Liver (tissue), 9 donors: Measurements from ENCODE around the gene MEF2A. TPM values are rescaled to one million over a fixed set of nuclear protein-coding genes. Genes with fewer than 3 reads are reported as not detected.

Experiments
- DNase-seq: peaks from one replicate; pipeline ENCODE4 v3.0.0-alpha.2; 2017; ENCODE audit warnings: low spot score
- H3K27ac ChIP-seq, 2 donors: one replicate each; pipeline ENCODE4 v1.7.0; 2013; ENCODE audit warnings: inconsistent platforms in 2 of 2, low read length in 2 of 2, control low read depth in 1 of 2, low read depth in 1 of 2, mild to moderate bottlenecking in 1 of 2
- H3K27me3 ChIP-seq, 4 donors: one replicate each; pipeline versions ENCODE4 v1.6.1 to v1.7.0; 2013; ENCODE audit warnings: low read length in 3 of 4, inconsistent platforms in 1 of 4, mild to moderate bottlenecking in 1 of 4, moderate library complexity in 1 of 4; ENCODE audit not compliant: control insufficient read depth in 4 of 4, insufficient read depth in 4 of 4
- H3K36me3 ChIP-seq, 4 donors: one replicate each; pipeline versions ENCODE4 v1.6.1 to v1.7.0; 2013; ENCODE audit warnings: low read length in 3 of 4, mild to moderate bottlenecking in 3 of 4, low read depth in 1 of 4, moderate library complexity in 1 of 4; ENCODE audit not compliant: control insufficient read depth in 4 of 4, insufficient read depth in 3 of 4
- H3K4me1 ChIP-seq, 4 donors: one replicate each; pipeline versions ENCODE4 v1.6.1 to v1.7.0; 2013; ENCODE audit warnings: low read length in 3 of 4, mild to moderate bottlenecking in 3 of 4, moderate library complexity in 1 of 4; ENCODE audit not compliant: control insufficient read depth in 4 of 4, insufficient read depth in 4 of 4
- H3K4me3 ChIP-seq, 3 donors: one replicate each; pipeline versions ENCODE4 v1.6.1 to v1.7.0; 2013; ENCODE audit warnings: low read length in 3 of 3, control low read depth in 1 of 3, low read depth in 1 of 3, mild to moderate bottlenecking in 1 of 3
- H3K9ac ChIP-seq, 2 donors: one replicate each; pipeline ENCODE4 v1.7.0; 2013; ENCODE audit warnings: low read length in 2 of 2, mild to moderate bottlenecking in 2 of 2, moderate library complexity in 2 of 2, control low read depth in 1 of 2, low read depth in 1 of 2
- H3K9me3 ChIP-seq, 4 donors: one replicate each; pipeline versions ENCODE4 v1.6.1 to v1.7.0; 2013; ENCODE audit warnings: low read length in 3 of 4; ENCODE audit not compliant: control insufficient read depth in 4 of 4
- ATF3 ChIP-seq: IDR thresholded peaks from 2 replicates; pipeline ENCODE4 v1.6.1; 2016; ENCODE audit warnings: antibody characterized with exemption
- EGR1 ChIP-seq, 2 donors: IDR thresholded peaks; 2 replicates each; pipeline ENCODE4 v1.6.1; 2016 to 2018; ENCODE audit warnings: antibody characterized with exemption in 2 of 2, low read depth in 2 of 2
- FOXA1 ChIP-seq: IDR thresholded peaks from 2 replicates; pipeline ENCODE4 v1.6.1; 2016; ENCODE audit warnings: antibody characterized with exemption
- FOXA2 ChIP-seq: IDR thresholded peaks from 2 replicates; pipeline ENCODE4 v1.6.1; 2016; ENCODE audit warnings: antibody characterized with exemption
- GABPA ChIP-seq, 2 donors: IDR thresholded peaks in 1 of 2; conservative IDR thresholded peaks in 1 of 2; 2 replicates each; pipeline ENCODE4 v1.6.1; 2016; ENCODE audit warnings: antibody characterized with exemption in 2 of 2, mild to moderate bottlenecking in 1 of 2, moderate library complexity in 1 of 2
- HNF4A ChIP-seq, 2 donors: conservative IDR thresholded peaks; 2 replicates each; pipeline ENCODE4 v1.6.1; 2016; ENCODE audit warnings: antibody characterized with exemption in 2 of 2, mild to moderate bottlenecking in 2 of 2
- HNF4G ChIP-seq: IDR thresholded peaks from 2 replicates; pipeline ENCODE4 v1.6.1; 2016; ENCODE audit warnings: antibody characterized with exemption
- JUND ChIP-seq, 2 donors: IDR thresholded peaks; 2 replicates each; pipeline ENCODE4 v1.6.1; 2016; ENCODE audit warnings: antibody characterized with exemption in 2 of 2
- NR2F2 ChIP-seq: IDR thresholded peaks from 2 replicates; pipeline ENCODE4 v1.6.1; 2016; ENCODE audit warnings: antibody characterized with exemption
- RAD21 ChIP-seq, 2 donors: IDR thresholded peaks; 2 replicates each; pipeline ENCODE4 v1.6.1; 2016; ENCODE audit warnings: antibody characterized with exemption in 2 of 2, mild to moderate bottlenecking in 2 of 2
- REST ChIP-seq: IDR thresholded peaks from 2 replicates; pipeline ENCODE4 v1.6.1; 2016; ENCODE audit warnings: antibody characterized with exemption, mild to moderate bottlenecking
- RXRA ChIP-seq, 2 donors: IDR thresholded peaks; 2 replicates each; pipeline ENCODE4 v1.6.1; 2017 to 2018; ENCODE audit warnings: antibody characterized with exemption in 2 of 2, mild to moderate bottlenecking in 1 of 2
- YY1 ChIP-seq: IDR thresholded peaks from 2 replicates; pipeline ENCODE4 v1.6.1; 2016; ENCODE audit warnings: antibody characterized with exemption, mild to moderate bottlenecking
- WGBS: extraction: QIAGEN DNeasy Blood & Tissue Kit; methylation state at CpG from one replicate; pipeline ENCODE4 v1.1.7; 2013; 5-methylcytosine and 5-hydroxymethylcytosine counted together
- polyA plus RNA-seq, 2 donors: library from polyadenylated mRNA; stranded (reverse) in 1 of 2; unstranded in 1 of 2; fragments of 200-250 nt in 1 of 2; fragments of >200 nt in 1 of 2; fragmentation: Nextera tagmentation in 1 of 2; extraction: Ambion mirVana in 1 of 2; gene quantifications; one replicate each; pipeline versions ENCODE4 v1.2.1 to v1.2.3, GENCODE V29; 2013 to 2015
- total RNA-seq, 2 donors: library from RNA; depleted of rRNA; stranded (reverse); fragments of >200 nt; gene quantifications; one replicate each; pipeline ENCODE4 v1.2.3, GENCODE V29; 2014
- TF ChIP-seq, protein P1 (sequence below): fragments of 150-350 bp; IDR thresholded peaks from 2 replicates; pipeline ENCODE4 v1.5.1; 2017; ENCODE audit warnings: improper control_type of control experiment, low read depth, low read length; ENCODE audit not compliant: missing input control
- TF ChIP-seq, protein P2 (sequence below): IDR thresholded peaks from 2 replicates; pipeline ENCODE4 v1.6.1; 2016; ENCODE audit warnings: antibody characterized with exemption
- TF ChIP-seq, protein P3 (sequence below): IDR thresholded peaks from 2 replicates; pipeline ENCODE4 v1.6.1; 2016; ENCODE audit warnings: antibody characterized with exemption
- donor health status: healthy.
- donor health status: healthy.
- donor health status: healthy.
- donor health status: healthy.
- donor health status: healthy.

Gene MEF2A
- total and polyA plus RNA-seq, 4 donors, result 8.5 to 45.9 (median 18.2) TPM

DNA sequence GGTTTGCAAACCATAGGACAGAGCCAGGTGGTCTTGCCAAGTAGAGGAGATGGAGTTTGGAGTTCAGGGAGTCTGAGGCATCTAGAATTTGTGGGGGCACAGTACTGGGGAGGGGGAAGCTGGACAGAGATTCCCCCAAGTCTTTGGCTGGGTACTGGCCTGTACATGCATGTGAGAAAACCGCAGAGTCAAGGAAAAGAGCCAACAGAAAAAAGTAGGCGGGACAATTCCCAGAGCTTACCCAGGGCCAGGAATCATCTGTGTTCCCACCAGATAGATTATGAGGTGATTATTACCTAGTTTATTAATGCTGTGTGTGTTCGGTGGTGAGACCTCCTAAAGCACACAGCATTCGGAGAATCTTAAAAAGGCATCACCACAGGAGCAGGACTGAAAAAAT, 156.1 kb downstream of the MEF2A start:
- TF ChIP-seq FOXA1 (no peak), ATF3 (no peak), HNF4A (conservative IDR thresholded peaks at IDR 0.05) (no peak), EGR1 (IDR thresholded peaks at IDR 0.05; ENCODE audit: low read depth in 2 of 2) (no peak), NR2F2 (no peak), REST (no peak), GABPA (IDR thresholded peaks at IDR 0.05 in 1 of 2, conservative IDR thresholded peaks at IDR 0.05 in 1 of 2) (no peak), FOXA2 (no peak), HNF4G (no peak), YY1 (no peak), RAD21 (IDR thresholded peaks at IDR 0.05) (no peak), RXRA (IDR thresholded peaks at IDR 0.05) (no peak)
- TF ChIP-seq, protein P1, sequence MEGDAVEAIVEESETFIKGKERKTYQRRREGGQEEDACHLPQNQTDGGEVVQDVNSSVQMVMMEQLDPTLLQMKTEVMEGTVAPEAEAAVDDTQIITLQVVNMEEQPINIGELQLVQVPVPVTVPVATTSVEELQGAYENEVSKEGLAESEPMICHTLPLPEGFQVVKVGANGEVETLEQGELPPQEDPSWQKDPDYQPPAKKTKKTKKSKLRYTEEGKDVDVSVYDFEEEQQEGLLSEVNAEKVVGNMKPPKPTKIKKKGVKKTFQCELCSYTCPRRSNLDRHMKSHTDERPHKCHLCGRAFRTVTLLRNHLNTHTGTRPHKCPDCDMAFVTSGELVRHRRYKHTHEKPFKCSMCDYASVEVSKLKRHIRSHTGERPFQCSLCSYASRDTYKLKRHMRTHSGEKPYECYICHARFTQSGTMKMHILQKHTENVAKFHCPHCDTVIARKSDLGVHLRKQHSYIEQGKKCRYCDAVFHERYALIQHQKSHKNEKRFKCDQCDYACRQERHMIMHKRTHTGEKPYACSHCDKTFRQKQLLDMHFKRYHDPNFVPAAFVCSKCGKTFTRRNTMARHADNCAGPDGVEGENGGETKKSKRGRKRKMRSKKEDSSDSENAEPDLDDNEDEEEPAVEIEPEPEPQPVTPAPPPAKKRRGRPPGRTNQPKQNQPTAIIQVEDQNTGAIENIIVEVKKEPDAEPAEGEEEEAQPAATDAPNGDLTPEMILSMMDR, result no peak
- TF ChIP-seq, protein P2, sequence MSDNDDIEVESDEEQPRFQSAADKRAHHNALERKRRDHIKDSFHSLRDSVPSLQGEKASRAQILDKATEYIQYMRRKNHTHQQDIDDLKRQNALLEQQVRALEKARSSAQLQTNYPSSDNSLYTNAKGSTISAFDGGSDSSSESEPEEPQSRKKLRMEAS, result no peak
- TF ChIP-seq, protein P3, sequence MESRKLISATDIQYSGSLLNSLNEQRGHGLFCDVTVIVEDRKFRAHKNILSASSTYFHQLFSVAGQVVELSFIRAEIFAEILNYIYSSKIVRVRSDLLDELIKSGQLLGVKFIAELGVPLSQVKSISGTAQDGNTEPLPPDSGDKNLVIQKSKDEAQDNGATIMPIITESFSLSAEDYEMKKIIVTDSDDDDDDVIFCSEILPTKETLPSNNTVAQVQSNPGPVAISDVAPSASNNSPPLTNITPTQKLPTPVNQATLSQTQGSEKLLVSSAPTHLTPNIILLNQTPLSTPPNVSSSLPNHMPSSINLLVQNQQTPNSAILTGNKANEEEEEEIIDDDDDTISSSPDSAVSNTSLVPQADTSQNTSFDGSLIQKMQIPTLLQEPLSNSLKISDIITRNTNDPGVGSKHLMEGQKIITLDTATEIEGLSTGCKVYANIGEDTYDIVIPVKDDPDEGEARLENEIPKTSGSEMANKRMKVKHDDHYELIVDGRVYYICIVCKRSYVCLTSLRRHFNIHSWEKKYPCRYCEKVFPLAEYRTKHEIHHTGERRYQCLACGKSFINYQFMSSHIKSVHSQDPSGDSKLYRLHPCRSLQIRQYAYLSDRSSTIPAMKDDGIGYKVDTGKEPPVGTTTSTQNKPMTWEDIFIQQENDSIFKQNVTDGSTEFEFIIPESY, result no peak
- Histone ChIP-seq H3K9me3 (no peaks in the 10 kb centered on the region), H3K4me3 (no peak overlapping the region), H3K4me1 (no peaks in the 10 kb centered on the region), H3K27ac (no peak overlapping the region), H3K27me3 (no peaks in the 10 kb centered on the region), H3K36me3 (no peaks in the 10 kb centered on the region), H3K9ac (no peak overlapping the region)
- WGBS, result 95% methylated on average over 4 of the region's 4 CpGs
- no peak for DNase-seq

DNA sequence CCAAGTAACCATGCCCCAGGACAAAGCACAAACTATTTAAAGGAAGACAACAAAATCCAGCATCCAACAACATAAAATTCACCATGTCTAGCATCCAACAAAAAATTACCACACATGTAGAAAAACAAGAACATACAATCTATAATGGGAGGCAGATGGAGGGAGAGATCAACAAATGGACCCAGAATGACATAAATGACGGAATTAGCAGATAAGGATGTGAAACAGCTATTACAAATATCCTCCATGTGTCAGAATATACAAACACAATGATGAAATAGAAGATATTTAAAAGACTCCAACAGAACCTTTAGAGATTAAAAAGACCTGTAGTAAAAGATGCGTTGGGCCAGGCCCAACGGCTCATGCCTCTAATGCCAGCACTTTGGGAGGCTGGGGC, 156.6 kb downstream of the MEF2A start:
- TF ChIP-seq JUND (IDR thresholded peaks at IDR 0.05) (no peak), GABPA (IDR thresholded peaks at IDR 0.05 in 1 of 2, conservative IDR thresholded peaks at IDR 0.05 in 1 of 2) (no peak), YY1 (no peak), EGR1 (IDR thresholded peaks at IDR 0.05; ENCODE audit: low read depth in 2 of 2) (no peak), HNF4A (conservative IDR thresholded peaks at IDR 0.05) (no peak), ATF3 (no peak), FOXA2 (no peak), HNF4G (no peak), RAD21 (IDR thresholded peaks at IDR 0.05) (no peak)
- TF ChIP-seq, protein P2, result no peak
- H3K27me3 ChIP-seq, result no peaks in the 10 kb centered on the region
- no peak overlapping the region for H3K27ac ChIP-seq
- H3K4me3 ChIP-seq, result no peak overlapping the region
- WGBS, result 89% methylated on average over 3 of the region's 3 CpGs
- H3K4me1 ChIP-seq, result no peaks in the 10 kb centered on the region
- no peak for DNase-seq
- H3K9ac ChIP-seq, result no peak overlapping the region
- H3K9me3 ChIP-seq, result no peaks in the 10 kb centered on the region
- H3K36me3 ChIP-seq, result no peaks in the 10 kb centered on the region
